ENCODE results near the gene IL5RA.

Gene IL5RA

DNA sequence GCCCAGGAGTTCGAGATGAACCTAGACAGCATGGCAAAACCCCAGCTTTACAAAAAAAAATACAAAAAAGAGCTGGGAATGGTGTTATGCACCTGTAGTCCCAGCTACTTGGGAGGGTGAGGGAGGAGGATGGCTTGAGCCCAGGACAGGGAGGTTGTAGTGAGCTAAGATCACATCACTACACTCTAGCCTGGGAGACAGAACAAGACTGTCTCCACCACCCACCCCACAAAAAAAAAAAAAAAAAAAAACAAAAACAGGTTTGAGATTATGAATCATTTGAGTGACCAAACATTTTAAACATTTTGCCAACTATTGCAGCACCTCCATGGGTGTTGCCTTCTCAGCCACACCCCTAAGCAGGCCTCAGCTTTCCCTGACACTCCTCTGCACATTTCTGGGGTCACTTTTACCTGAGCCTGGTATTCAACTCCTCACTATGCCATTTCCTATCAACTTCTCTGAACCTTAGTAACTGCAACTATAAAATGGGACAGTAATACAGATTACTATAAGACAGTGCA lies 41.8 kb downstream of the IL5RA start:
- no peak for DNase-seq (ENCODE audit: low read depth in 4 of 4, low spot score in 1 of 4)

DNA sequence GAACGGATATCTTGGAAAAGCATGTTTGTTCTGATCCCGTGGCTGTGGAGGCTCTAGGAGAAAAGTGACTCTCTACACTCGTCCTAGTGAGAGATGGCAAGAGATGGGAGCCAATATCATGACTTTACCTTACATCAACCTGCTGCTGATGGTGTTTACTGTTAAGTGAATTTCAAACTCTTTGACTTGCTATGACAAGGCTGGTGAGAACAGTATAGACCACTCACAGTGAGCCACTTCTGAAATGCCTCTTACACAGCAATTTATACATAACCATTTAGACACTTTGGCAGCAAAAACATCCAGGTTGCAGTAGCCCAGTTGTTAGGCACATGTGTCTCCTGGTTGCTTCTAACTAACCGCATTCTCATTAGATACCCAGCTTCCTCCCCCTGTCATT lies 43.3 kb downstream of the IL5RA start:
- no peak for DNase-seq (ENCODE audit: low read depth in 4 of 4, low spot score in 1 of 4)

DNA sequence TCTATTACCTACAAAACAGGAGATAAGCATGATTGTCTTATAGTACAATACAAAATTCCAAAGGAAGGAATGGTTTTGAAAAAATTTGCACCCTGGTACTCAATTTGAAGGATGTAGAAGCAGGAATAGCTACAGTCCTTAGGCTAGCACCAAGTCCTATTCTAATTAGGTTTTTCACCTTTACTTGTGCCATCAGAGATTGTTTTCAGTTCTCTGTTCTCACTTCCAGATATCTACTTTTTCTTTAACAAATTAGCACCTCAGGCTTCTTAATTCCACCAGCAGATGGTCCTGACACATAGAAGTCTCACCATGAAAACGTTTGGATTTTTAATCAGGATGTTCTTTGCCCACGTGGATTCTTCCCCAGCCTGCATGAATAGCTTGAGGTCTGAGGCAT lies 43.8 kb downstream of the IL5RA start:
- no peak for DNase-seq (ENCODE audit: low read depth in 4 of 4, low spot score in 1 of 4)

DNA sequence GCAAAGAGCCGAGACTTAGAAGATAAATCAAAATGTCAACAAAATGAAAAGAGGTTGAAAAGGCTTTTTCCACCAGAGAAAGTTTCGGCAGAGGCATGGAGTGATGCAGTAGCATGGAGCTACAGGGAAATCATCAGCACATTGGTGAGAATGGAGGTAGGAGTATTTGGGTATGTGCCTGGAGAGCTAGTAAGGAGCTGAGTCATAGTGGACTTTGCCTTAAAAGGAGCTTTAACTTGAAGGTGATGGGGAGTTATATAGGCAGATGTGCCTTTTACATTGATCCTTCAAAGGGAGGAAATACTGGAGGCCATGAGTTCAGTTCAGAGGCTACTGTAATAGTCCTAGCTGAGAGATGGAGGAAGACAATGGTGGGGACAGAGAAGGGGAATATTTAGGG lies 44.3 kb downstream of the IL5RA start:
- DNase-seq (ENCODE audit: low read depth in 4 of 4, low spot score in 1 of 4) = no peak

DNA sequence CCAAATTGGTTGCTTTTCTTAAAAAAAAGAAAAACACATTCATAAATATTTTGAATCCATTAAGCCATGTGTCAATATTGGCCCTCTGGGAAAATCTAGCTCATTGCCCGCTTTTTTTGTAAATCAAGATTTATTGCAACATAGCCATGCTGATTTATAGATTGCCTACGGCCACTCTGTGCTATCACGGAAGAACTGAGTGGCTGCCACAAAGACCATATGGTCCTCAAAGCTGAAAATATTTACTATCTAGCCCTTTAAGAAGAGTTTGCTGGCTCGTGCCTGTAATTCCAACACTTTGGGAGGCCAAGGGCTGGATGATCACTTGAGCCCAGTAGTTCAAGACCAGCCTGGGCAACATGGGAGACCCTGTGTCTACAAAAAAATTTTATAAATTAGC lies 45.9 kb downstream of the IL5RA start:
- no peak for DNase-seq (ENCODE audit: low read depth in 4 of 4, low spot score in 1 of 4)

GRCh38 chr3:3059645-3060044 lies 50.5 kb downstream of the IL5RA start:
- no peak for DNase-seq (ENCODE audit: low read depth in 4 of 4, low spot score in 1 of 4)

- no peak for DNase-seq (ENCODE audit: low read depth in 4 of 4, low spot score in 1 of 4)
These were observed 56.2 kb downstream of the IL5RA start for GRCh38 chr3:3053974-3054373.

DNA sequence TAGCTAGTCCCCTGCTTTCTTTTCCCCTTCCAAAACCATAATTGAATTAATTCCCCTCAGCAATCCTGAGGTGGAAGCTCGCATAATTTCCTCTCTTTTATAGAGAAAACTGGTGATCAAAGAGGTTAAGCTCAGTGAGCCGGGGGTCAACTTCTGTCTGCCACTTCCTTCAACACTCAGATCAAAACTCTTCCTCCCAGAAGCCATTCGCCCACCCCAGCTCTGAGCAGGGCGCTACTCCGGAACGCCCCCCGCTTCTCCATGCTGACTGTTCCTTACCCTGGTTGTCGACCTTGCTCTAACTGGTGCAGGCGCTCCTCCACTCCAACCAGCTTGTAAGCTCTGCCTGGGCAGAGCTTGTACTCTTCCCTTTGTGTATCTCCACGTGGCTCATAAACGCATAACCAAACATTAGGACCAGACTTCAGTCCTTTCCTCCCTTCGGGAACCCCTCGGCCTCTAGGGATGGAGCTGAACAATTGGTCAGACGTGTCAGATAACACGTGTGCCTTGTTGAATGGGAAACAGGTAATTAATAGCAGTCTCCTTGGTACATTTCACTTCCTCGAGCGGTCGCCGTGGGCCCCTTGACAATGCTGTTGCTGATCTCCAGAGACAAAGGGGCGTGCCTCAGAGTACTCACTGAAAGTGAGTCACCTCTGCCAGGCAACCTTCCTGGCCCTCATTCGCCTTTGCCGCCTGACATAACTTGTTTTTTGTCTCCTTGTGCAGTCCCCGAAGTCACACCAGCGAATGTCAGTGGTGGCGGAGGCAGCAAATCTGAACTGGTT lies 71.8 kb downstream of the IL5RA start:
- DNase-seq (ENCODE audit: low read depth in 4 of 4, low spot score in 1 of 4) = no peak

DNA sequence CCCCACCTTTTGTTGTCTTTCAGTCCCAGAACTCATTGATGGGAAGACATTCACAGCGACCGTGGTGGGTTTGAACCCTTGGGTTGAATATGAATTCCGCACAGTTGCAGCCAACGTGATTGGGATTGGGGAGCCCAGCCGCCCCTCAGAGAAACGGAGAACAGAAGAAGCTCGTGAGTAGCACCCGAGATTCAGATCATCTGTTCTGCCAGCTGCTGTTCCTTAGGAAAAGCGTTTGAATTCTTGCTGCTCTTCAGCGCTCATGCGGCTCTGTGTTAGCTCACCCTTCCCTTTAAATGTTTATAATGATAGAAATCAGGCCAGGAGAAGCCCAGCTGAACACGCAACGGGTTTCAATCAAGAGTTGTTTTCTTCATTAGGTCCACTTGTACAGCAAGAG lies 73.0 kb downstream of the IL5RA start:
- no peak for DNase-seq (ENCODE audit: low read depth in 4 of 4, low spot score in 1 of 4)

DNA sequence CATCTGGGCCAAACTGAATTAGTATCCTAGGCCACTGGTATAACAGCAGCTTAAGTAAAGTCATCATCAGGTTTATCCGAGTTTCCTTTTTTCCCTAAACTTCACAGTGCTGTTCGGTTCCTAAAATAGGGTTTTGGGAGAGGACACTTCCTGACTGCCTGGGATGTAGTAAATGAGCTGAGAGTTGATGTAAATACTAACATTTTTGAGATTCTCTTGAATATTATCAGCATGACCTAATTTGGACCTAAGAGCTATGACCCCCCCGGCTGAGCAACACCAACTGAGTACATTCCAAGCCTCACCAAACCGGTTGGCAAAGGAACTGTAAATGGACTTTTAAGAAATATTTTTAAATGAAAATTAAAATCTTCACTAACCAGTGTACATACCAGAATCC lies 78.8 kb downstream of the IL5RA start:
- DNase-seq (ENCODE audit: low read depth in 4 of 4, low spot score in 1 of 4) = no peak

DNA sequence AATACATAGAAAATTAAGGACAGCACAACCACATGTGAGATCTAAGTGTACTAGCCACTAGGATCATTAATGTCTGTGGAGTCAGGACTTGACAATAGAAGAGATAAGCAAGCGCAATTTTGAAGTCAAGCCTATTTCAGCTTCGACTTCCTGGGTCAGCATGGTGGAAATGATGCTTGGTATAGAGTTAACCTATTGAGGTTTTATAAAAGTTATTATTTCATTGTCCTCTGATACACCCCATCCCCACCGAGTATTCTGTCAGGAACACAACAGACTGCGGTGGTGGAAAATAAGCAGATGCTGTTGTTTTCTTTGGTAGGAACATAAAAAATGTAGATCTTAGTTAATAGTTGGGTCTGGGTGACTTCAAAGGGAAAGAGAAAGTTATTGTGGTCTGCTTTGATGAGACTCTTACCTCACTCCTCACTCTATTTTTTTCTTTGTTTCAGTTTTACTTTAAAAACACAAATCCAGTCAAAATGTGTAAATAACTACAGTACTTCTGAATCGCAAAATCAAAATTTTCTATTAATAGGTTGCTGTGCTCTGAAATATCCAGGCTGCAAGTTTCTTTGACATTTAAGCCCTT lies 82.1 kb downstream of the IL5RA start:
- no peak for DNase-seq (ENCODE audit: low read depth in 4 of 4, low spot score in 1 of 4)

GRCh38 chr3:3023111-3023745 lies 86.9 kb downstream of the IL5RA start:
- DNase-seq (ENCODE audit: low read depth in 4 of 4, low spot score in 1 of 4) = no peak

DNA sequence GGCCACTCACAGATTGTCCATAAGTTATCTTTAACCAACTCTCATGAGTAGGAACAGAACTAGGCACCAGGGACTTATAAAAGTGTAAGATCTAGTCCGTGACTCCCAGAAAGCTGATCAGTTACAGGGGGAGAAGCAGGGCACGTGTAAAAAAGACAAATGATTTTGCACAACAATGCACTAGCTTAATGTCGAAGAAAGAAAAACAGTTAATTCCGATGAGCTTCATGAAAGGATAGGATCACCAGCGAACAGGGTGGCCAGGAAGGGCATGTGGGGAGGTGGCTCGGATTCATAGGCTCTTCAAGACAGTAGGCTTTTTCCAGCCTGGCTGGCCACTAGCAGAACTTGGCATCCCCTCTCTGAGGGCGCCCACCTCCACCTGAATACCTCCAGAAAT lies 90.0 kb downstream of the IL5RA start:
- no peak for DNase-seq (ENCODE audit: low read depth in 4 of 4, low spot score in 1 of 4)
